ENCODE measurements around the gene RRP7A.

DNA sequence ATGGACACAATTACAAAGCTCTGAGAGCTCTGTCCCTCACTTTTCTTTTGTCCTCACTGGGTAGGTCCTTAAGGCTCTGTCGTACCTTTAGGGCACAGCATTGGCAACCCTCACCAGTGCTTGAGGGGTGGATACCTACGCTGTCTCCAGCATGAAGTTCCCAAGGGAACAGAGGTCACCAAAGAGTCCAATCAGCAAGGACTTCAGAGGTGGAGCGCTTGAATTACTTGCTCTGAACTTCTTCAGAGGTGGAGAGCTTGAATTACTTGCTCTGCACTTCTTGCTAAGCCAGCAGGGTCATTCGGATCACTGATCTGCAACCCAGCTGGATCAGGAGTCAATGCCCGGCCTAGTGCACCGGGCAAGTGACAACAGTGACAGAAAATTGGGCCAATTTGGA is 35.1 kb downstream of the RRP7A start:
- no peak for TF ChIP-seq POLR2A (IDR thresholded peaks at IDR 0.05)
- TF ChIP-seq, protein P1, sequence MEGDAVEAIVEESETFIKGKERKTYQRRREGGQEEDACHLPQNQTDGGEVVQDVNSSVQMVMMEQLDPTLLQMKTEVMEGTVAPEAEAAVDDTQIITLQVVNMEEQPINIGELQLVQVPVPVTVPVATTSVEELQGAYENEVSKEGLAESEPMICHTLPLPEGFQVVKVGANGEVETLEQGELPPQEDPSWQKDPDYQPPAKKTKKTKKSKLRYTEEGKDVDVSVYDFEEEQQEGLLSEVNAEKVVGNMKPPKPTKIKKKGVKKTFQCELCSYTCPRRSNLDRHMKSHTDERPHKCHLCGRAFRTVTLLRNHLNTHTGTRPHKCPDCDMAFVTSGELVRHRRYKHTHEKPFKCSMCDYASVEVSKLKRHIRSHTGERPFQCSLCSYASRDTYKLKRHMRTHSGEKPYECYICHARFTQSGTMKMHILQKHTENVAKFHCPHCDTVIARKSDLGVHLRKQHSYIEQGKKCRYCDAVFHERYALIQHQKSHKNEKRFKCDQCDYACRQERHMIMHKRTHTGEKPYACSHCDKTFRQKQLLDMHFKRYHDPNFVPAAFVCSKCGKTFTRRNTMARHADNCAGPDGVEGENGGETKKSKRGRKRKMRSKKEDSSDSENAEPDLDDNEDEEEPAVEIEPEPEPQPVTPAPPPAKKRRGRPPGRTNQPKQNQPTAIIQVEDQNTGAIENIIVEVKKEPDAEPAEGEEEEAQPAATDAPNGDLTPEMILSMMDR (IDR thresholded peaks at IDR 0.05), result no peak

Measured in uterus (tissue), 2 donors.